Measurements from ENCODE around the gene NDST1. TPM values are rescaled to one million over a fixed set of nuclear protein-coding genes. Genes with fewer than 3 reads are reported as not detected.

Gene NDST1
- polyA plus RNA-seq, 1 donor (not counting 4 experiments of a cell fraction or from before 2014, with no cell fraction given) = 24.9 TPM

DNA sequence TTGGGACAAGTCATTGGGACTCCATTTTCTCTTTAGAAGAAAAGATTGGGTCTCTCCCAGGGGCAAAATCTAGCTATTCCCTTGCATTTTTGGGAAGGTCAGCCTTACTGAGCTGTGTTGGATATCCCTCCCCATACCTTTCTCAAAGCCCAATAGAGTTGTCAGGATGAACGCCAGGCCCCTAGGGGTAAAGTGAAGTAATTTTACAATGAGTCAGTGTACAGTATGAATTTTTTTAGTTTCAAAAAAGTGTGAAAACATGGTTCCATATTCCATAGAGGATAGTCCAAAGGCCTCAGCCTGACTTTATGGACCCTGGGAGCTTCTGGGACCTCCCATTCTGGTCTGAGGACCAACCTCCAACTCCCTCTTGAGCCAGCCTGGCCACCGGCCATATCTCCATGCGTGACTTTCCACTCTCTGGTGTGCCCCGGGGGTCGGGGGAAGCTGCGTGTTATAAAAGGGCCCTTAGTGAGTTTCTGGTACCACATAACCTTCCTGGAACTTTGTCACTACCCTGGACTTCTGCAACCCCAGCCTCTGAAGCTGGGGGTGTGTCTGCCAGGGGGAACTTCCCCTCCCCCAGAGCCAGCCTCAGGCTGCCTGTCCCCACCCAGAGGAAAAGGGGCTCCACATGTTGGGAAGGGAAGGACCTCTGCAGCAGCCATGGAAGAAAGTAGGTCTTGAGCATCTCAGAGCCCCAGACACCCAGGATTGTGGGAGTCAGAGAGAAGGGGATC is 80.1 kb downstream of the NDST1 start:
- Histone ChIP-seq H3K9me3 (ENCODE audit: control insufficient read depth, low read depth, low read length) (no peaks in the 10 kb centered on the region), H2AFZ (ENCODE audit: control insufficient read depth, low read length) (no peak overlapping the region), H4K20me1 (ENCODE audit: control insufficient read depth, extremely low read depth, insufficient read depth, low read length) (no peaks in the 10 kb centered on the region), H3K9me1 (ENCODE audit: control insufficient read depth, extremely low read depth, insufficient read depth, low read length) (no peaks in the 10 kb centered on the region), H3K9ac (ENCODE audit: control insufficient read depth, extremely low read depth, insufficient read depth, low read length) (no peak overlapping the region), H3K4me2 (ENCODE audit: control insufficient read depth, extremely low read depth, insufficient read depth, low read depth, low read length) (peak overlapping the region; percentile 8), H3K79me2 (ENCODE audit: control insufficient read depth, insufficient read depth, low read length) (no peaks in the 10 kb centered on the region), H3K4me3 (ENCODE audit: control insufficient read depth in 2 of 3, extremely low read depth in 1 of 3, insufficient read depth in 2 of 3, low read depth in 1 of 3, low read length in 3 of 3) (no peak overlapping the region), H3K4me1 (ENCODE audit: control insufficient read depth, extremely low read depth, insufficient read depth, low read length) (peaks cover 7% of the 10 kb centered on the region), H3K27me3 (ENCODE audit: control insufficient read depth, extremely low read depth, insufficient read depth, low read length) (no peaks in the 10 kb centered on the region), H3K27ac (ENCODE audit: control insufficient read depth, insufficient read depth, low read length) (no peak overlapping the region), H3K36me3 (ENCODE audit: control insufficient read depth in 2 of 2, extremely low read depth in 1 of 2, insufficient read depth in 2 of 2, low read length in 2 of 2) (no peaks in the 10 kb centered on the region)
- dilution Hi-C loops (cut with MboI; ENCODE audit: extremely low pct_ligation_motif_present, low sequenced_read_pairs) = no loop called here
- no peak for FAIRE-seq
- DNase-seq (ENCODE audit: low read depth, low spot score) = no peak
- no peak for TF ChIP-seq EZH2 (IDR thresholded peaks at IDR 0.05; ENCODE audit: low read length)
- TF ChIP-seq, protein P1, sequence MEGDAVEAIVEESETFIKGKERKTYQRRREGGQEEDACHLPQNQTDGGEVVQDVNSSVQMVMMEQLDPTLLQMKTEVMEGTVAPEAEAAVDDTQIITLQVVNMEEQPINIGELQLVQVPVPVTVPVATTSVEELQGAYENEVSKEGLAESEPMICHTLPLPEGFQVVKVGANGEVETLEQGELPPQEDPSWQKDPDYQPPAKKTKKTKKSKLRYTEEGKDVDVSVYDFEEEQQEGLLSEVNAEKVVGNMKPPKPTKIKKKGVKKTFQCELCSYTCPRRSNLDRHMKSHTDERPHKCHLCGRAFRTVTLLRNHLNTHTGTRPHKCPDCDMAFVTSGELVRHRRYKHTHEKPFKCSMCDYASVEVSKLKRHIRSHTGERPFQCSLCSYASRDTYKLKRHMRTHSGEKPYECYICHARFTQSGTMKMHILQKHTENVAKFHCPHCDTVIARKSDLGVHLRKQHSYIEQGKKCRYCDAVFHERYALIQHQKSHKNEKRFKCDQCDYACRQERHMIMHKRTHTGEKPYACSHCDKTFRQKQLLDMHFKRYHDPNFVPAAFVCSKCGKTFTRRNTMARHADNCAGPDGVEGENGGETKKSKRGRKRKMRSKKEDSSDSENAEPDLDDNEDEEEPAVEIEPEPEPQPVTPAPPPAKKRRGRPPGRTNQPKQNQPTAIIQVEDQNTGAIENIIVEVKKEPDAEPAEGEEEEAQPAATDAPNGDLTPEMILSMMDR (optimal IDR thresholded peaks at IDR 0.05 in 1 of 3, IDR thresholded peaks at IDR 0.05 in 1 of 3, conservative IDR thresholded peaks at IDR 0.05 in 1 of 3; ENCODE audit: extremely low read depth in 1 of 3, insufficient read depth in 2 of 3, low read length in 3 of 3) = no peak

GRCh38 chr5:150588596-150588890 is 80.6 kb downstream of the NDST1 start:
- no peak overlapping the region for H3K4me2 ChIP-seq (ENCODE audit: control insufficient read depth, extremely low read depth, insufficient read depth, low read depth, low read length)
- dilution Hi-C loops (cut with MboI; ENCODE audit: extremely low pct_ligation_motif_present, low sequenced_read_pairs) = no loop called here
- DNase-seq (ENCODE audit: low read depth, low spot score) (no peak), FAIRE-seq (no peak)
- H4K20me1 ChIP-seq (ENCODE audit: control insufficient read depth, extremely low read depth, insufficient read depth, low read length) = no peaks in the 10 kb centered on the region
- no peak overlapping the region for H3K27ac ChIP-seq (ENCODE audit: control insufficient read depth, insufficient read depth, low read length)
- H3K27me3 ChIP-seq (ENCODE audit: control insufficient read depth, extremely low read depth, insufficient read depth, low read length) = no peaks in the 10 kb centered on the region
- H3K4me3 ChIP-seq (ENCODE audit: control insufficient read depth in 2 of 3, extremely low read depth in 1 of 3, insufficient read depth in 2 of 3, low read depth in 1 of 3, low read length in 3 of 3) = no peak overlapping the region
- no peak for TF ChIP-seq EZH2 (IDR thresholded peaks at IDR 0.05; ENCODE audit: low read length)
- TF ChIP-seq, protein P1 (optimal IDR thresholded peaks at IDR 0.05 in 1 of 3, IDR thresholded peaks at IDR 0.05 in 1 of 3, conservative IDR thresholded peaks at IDR 0.05 in 1 of 3; ENCODE audit: extremely low read depth in 1 of 3, insufficient read depth in 2 of 3, low read length in 3 of 3) = no peak
- no peaks in the 10 kb centered on the region for H3K9me1 ChIP-seq (ENCODE audit: control insufficient read depth, extremely low read depth, insufficient read depth, low read length)
- H3K9me3 ChIP-seq (ENCODE audit: control insufficient read depth, low read depth, low read length) = no peaks in the 10 kb centered on the region
- H3K9ac ChIP-seq (ENCODE audit: control insufficient read depth, extremely low read depth, insufficient read depth, low read length) = no peak overlapping the region
- no peak overlapping the region for H2AFZ ChIP-seq (ENCODE audit: control insufficient read depth, low read length)
- H3K36me3 ChIP-seq (ENCODE audit: control insufficient read depth in 2 of 2, extremely low read depth in 1 of 2, insufficient read depth in 2 of 2, low read length in 2 of 2) = no peaks in the 10 kb centered on the region
- H3K79me2 ChIP-seq (ENCODE audit: control insufficient read depth, insufficient read depth, low read length) = no peaks in the 10 kb centered on the region
- peaks cover 7% of the 10 kb centered on the region for H3K4me1 ChIP-seq (ENCODE audit: control insufficient read depth, extremely low read depth, insufficient read depth, low read length)
